GM12873 (cell line): Measurements from ENCODE around the gene RASSF10.

ENCODE experiments used
- CTCF ChIP-seq: IDR thresholded peaks from 2 replicates; pipeline ENCODE4 v1.5.1; 2012; ENCODE audit warnings: low read depth, mild to moderate bottlenecking, moderate library complexity, low read length, control low read depth; ENCODE audit not compliant: insufficient read depth; ENCODE audit errors: missing control alignments

RASSF10 gene

GRCh38 chr11:13046637-13047570 lies 37.8 kb downstream of the RASSF10 start:
- TF ChIP-seq CTCF: no peak

GRCh38 chr11:13047884-13048283 lies 38.8 kb downstream of the RASSF10 start:
- TF ChIP-seq CTCF: no peak

- no peak for TF ChIP-seq CTCF
These were observed 42.1 kb downstream of the RASSF10 start for GRCh38 chr11:13051257-13051656.

- no peak for TF ChIP-seq CTCF
These were observed 43.0 kb downstream of the RASSF10 start for GRCh38 chr11:13052130-13052571.

- TF ChIP-seq CTCF: no peak
These were observed 44.3 kb downstream of the RASSF10 start for GRCh38 chr11:13053255-13053917.

GRCh38 chr11:13054278-13054677 lies 45.2 kb downstream of the RASSF10 start:
- no peak for TF ChIP-seq CTCF

- no peak for TF ChIP-seq CTCF
These were observed 46.1 kb downstream of the RASSF10 start for GRCh38 chr11:13055200-13055599.
